Pancreas (tissue), 10 donors: ENCODE results near the gene SLC50A1. TPM values are rescaled to one million over a fixed set of nuclear protein-coding genes. Genes with fewer than 3 reads are reported as not detected.

ENCODE experiments used
- ATAC-seq, 4 donors: fragments of 200-7000 bp; cut with Tn5 transposase; one replicate each; pipeline versions ENCODE4 v1.8.0 to v1.9.1; 2020; ENCODE audit warnings: mild to moderate bottlenecking in 4 of 4, moderate library complexity in 4 of 4
- DNase-seq, 6 donors: peaks; one replicate each; pipeline ENCODE4 v3.0.0-alpha.2; 2020
- FAIRE-seq: peaks from 2 replicates; lab custom pipeline; 2012; peaks lifted over from hg19 to GRCh38; lab: Jason Lieb, UNC
- H3K27ac ChIP-seq, 4 donors: fragments of 200-600 bp; sonication (generic); 1 replicate in 3 of 4; 2 replicates in 1 of 4; pipeline versions ENCODE4 v1.5.0 to v1.8.0; 2020
- H3K27me3 ChIP-seq, 4 donors: fragments of 200-600 bp; one replicate each; pipeline ENCODE4 v1.8.0; 2021
- H3K36me3 ChIP-seq, 3 donors: fragments of 200-600 bp; sonication (generic) in 1 of 3; one replicate each; pipeline versions ENCODE4 v1.5.0 to v1.8.0; 2020 to 2021
- H3K4me1 ChIP-seq, 3 donors: fragments of 200-600 bp; one replicate each; pipeline ENCODE4 v1.8.0; 2021
- H3K4me3 ChIP-seq, 4 donors: fragments of 200-600 bp; sonication (generic) in 2 of 4; one replicate each; pipeline versions ENCODE4 v1.5.0 to v1.8.0; 2020 to 2021
- H3K9me3 ChIP-seq, 4 donors: fragments of 200-600 bp; one replicate each; pipeline ENCODE4 v1.8.0; 2021
- WGBS, 2 donors: extraction: QIAGEN DNeasy Blood & Tissue Kit; methylation state at CpG; one replicate each; pipeline ENCODE4 v1.1.7; 2013; 5-methylcytosine and 5-hydroxymethylcytosine counted together
- intact Hi-C, 3 donors: fragments of 100-400 bp; cut with DNase I; formaldehyde crosslinking; loops; one replicate each; pipeline versions ENCODE4 v1.11.1 to v1.14.2; 2022
- polyA plus RNA-seq, 2 donors: library from polyadenylated mRNA; stranded (reverse); fragments of 200-250 nt; gene quantifications; one replicate each; pipeline ENCODE4 v1.2.3, GENCODE V29; 2013
- total RNA-seq, 6 donors: library from RNA; stranded (reverse); fragmentation: NEBNext Ultra II Directional in 4 of 6; extraction: Animal tissue kit (Norgen Biotek cat#: 25700) in 4 of 6; gene quantifications; one replicate each; pipeline versions ENCODE4 v1.2.1 to v1.2.4, GENCODE V29; 2021 to 2023
- TF ChIP-seq, protein P1 (sequence below), 4 donors: fragments of 200-600 bp; sonication (generic) in 3 of 4; IDR thresholded peaks; one replicate each; pipeline versions ENCODE4 v1.5.0 to v1.8.0; 2021; ENCODE audit warnings: antibody characterized with exemption in 4 of 4
- donor health status: healthy with polysubstance abuse.
- donor health status: DM: no; HTN: no; CAD: no; lungs with moderate emphysema.
- donor health status: DM: no; HTN: no; CAD: no.
- donor health status: control.
- donor health status: control.
- donor health status: Bipolar disorder and iron deficiency.
- donor health status: DM: yes; HTN: yes; CAD: no.
- donor health status: DM: no; HTN: no; CAD: no.
- donor health status: DM: no; HTN: no; CAD: no.
- donor health status: DM: yes; HTN: yes; CAD: no.

SLC50A1 gene
- total and polyA plus RNA-seq, 8 donors: 18.7 to 33.3 (median 29.4) TPM

GRCh38 chr1:155121249-155121648 lies 14.4 kb upstream of the SLC50A1 start:
- intact Hi-C loops: no loop called here
- no peak overlapping the region for H3K4me3 ChIP-seq
- WGBS, 2 donors: 66 to 87% methylated on average over 2 of the region's 2 CpGs
- no peak overlapping the region for H3K27ac ChIP-seq
- H3K27me3 ChIP-seq: no peaks in the 10 kb centered on the region
- H3K4me1 ChIP-seq: no peaks in the 10 kb centered on the region
- TF ChIP-seq, protein P1, sequence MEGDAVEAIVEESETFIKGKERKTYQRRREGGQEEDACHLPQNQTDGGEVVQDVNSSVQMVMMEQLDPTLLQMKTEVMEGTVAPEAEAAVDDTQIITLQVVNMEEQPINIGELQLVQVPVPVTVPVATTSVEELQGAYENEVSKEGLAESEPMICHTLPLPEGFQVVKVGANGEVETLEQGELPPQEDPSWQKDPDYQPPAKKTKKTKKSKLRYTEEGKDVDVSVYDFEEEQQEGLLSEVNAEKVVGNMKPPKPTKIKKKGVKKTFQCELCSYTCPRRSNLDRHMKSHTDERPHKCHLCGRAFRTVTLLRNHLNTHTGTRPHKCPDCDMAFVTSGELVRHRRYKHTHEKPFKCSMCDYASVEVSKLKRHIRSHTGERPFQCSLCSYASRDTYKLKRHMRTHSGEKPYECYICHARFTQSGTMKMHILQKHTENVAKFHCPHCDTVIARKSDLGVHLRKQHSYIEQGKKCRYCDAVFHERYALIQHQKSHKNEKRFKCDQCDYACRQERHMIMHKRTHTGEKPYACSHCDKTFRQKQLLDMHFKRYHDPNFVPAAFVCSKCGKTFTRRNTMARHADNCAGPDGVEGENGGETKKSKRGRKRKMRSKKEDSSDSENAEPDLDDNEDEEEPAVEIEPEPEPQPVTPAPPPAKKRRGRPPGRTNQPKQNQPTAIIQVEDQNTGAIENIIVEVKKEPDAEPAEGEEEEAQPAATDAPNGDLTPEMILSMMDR (IDR thresholded peaks at IDR 0.05): no peak
- FAIRE-seq: no peak
- no peaks in the 10 kb centered on the region for H3K9me3 ChIP-seq
- DNase-seq: no peak
- no peak for ATAC-seq
- H3K36me3 ChIP-seq: no peaks in the 10 kb centered on the region

DNA sequence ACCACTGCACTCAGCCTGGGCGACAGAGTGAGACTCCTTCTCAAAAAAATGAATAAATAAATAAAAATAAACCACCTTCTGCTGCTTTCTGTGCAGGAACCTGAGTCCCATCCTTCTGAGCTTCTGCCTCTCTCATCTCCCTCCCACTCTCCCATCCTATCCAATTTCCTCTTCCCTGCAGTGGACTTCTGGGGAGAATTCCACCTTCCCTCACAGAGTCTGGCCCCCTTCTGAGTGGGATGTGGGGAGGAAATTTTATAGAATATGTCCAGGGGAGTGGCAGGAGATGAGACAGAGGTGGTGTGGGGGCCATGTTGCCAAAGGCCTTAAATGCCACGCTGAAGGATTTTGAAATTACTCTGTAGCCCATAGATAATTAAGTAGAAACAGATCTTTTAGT lies 13.3 kb upstream of the SLC50A1 start:
- intact Hi-C loops: no loop called here
- 67 to 81% methylated on average over 2 of the region's 2 CpGs for WGBS, 2 donors
- H3K27me3 ChIP-seq: no peaks in the 10 kb centered on the region
- H3K4me1 ChIP-seq: no peaks in the 10 kb centered on the region
- ATAC-seq (no peak), DNase-seq (no peak), FAIRE-seq (no peak)
- H3K27ac ChIP-seq: no peak overlapping the region
- TF ChIP-seq, protein P1 (IDR thresholded peaks at IDR 0.05): no peak
- no peaks in the 10 kb centered on the region for H3K36me3 ChIP-seq
- no peaks in the 10 kb centered on the region for H3K9me3 ChIP-seq
- no peak overlapping the region for H3K4me3 ChIP-seq

GRCh38 chr1:155123801-155124200 lies 11.9 kb upstream of the SLC50A1 start:
- H3K4me1 ChIP-seq: no peaks in the 10 kb centered on the region
- 81 to 82% methylated on average over 4 of the region's 4 CpGs for WGBS, 2 donors
- no peaks in the 10 kb centered on the region for H3K36me3 ChIP-seq
- intact Hi-C loops: no loop called here
- no peaks in the 10 kb centered on the region for H3K9me3 ChIP-seq
- H3K4me3 ChIP-seq: no peak overlapping the region
- FAIRE-seq (no peak), DNase-seq (no peak), ATAC-seq (no peak)
- TF ChIP-seq, protein P1 (IDR thresholded peaks at IDR 0.05): no peak
- no peaks in the 10 kb centered on the region for H3K27me3 ChIP-seq
- H3K27ac ChIP-seq: no peak overlapping the region

DNA sequence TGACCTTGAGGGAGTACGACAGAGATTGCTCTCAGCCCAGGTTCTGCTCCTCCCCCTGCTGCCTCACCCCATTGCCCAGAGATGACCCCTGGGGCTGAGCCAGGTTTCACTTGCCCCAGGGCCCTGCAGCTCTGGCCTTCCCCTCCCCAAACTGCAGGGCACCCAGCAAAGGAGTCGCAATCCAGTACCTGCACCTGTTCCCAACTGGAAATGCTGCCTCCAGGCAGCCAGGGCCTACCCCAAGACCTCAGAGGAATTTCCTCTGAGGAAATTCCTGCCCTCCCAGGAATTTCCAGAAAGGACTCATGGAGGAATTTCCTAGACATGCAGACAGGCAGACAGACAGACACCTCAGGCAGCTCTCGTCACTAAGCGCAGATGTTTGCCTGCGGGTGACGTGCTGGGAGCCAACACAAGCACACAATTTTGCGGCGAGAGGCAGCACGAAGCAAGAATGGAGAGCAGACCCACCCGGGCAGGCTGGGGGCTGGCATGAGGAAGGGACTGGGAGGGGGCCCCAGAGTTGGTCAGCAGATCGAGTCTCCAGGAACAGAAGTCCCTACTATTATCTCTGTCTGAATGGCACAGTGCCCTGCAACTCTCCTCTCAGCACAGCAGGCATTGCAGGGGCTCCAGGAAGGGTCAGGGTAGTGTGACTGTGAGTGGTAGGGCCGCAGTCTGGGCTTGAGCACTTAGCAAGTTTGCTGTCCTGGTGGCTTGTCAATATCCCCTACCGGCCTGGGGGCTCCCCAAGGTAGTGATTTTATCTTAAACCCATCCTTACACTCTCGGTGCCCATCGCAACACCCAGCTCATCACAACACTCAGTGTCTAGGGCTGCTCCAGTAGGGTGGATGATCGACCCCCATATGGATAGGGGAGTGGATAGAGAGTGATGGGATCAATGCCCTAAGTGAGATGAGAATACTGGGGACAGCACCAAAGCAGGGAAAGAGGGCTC lies 10.9 kb upstream of the SLC50A1 start:
- FAIRE-seq: no peak
- DNase-seq: no peak
- no peaks in the 10 kb centered on the region for H3K27me3 ChIP-seq
- H3K9me3 ChIP-seq: no peaks in the 10 kb centered on the region
- no peaks in the 10 kb centered on the region for H3K4me1 ChIP-seq
- intact Hi-C loops: no loop called here
- H3K27ac ChIP-seq: peak overlapping the region in 2 of 4 donors; percentile 94 to 95
- no peaks in the 10 kb centered on the region for H3K36me3 ChIP-seq
- no peak for ATAC-seq
- H3K4me3 ChIP-seq: no peak overlapping the region
- WGBS, 2 donors: 82 to 87% methylated on average over 16 of the region's 16 CpGs
- TF ChIP-seq, protein P1 (IDR thresholded peaks at IDR 0.05): no peak

GRCh38 chr1:155125511-155125945 lies 10.1 kb upstream of the SLC50A1 start:
- WGBS, 2 donors: 82 to 91% methylated on average over 11 of the region's 11 CpGs
- intact Hi-C loops: no loop called here
- no peak for ATAC-seq
- no peaks in the 10 kb centered on the region for H3K36me3 ChIP-seq
- DNase-seq: peak in 2 of 6 donors; percentile 26 to 51
- no peak overlapping the region for H3K4me3 ChIP-seq
- TF ChIP-seq, protein P1 (IDR thresholded peaks at IDR 0.05): no peak
- peak overlapping the region; percentile 79 to 95 (median 94) for H3K27ac ChIP-seq
- no peaks in the 10 kb centered on the region for H3K27me3 ChIP-seq
- no peaks in the 10 kb centered on the region for H3K9me3 ChIP-seq
- no peak for FAIRE-seq
- peaks cover 0 to under 1% (median under 1%) of the 10 kb centered on the region in 3 donors for H3K4me1 ChIP-seq
